ENCODE measurements around the gene KCNG4.

The KCNG4 gene

GRCh38 chr16:84199097-84199496 is 40.7 kb downstream of the KCNG4 start:
- no peaks in the 10 kb centered on the region for H3K9me3 ChIP-seq (ENCODE audit: insufficient read depth, low read depth, low read length)
- H3K4me1 ChIP-seq (ENCODE audit: insufficient read depth, low read length, poor library complexity, severe bottlenecking), result no peaks in the 10 kb centered on the region
- no peaks in the 10 kb centered on the region for H3F3A ChIP-seq (ENCODE audit: low read depth)
- H3K4me2 ChIP-seq (ENCODE audit: low read depth, low read length, poor library complexity, severe bottlenecking), result no peak overlapping the region
- no peaks in the 10 kb centered on the region for H3K79me2 ChIP-seq (ENCODE audit: insufficient read depth, low read length)
- no peak overlapping the region for H3K4me3 ChIP-seq (ENCODE audit: low read length, poor library complexity, severe bottlenecking)
- H3K36me3 ChIP-seq (ENCODE audit: insufficient read depth, low read length), result no peaks in the 10 kb centered on the region
- no peaks in the 10 kb centered on the region for H3K27me3 ChIP-seq (ENCODE audit: insufficient read depth, low read length, poor library complexity, severe bottlenecking)
- TF ChIP-seq EZH2phosphoT487 (IDR thresholded peaks at IDR 0.05; ENCODE audit: borderline replicate concordance), result no peak
- TF ChIP-seq, protein P1, sequence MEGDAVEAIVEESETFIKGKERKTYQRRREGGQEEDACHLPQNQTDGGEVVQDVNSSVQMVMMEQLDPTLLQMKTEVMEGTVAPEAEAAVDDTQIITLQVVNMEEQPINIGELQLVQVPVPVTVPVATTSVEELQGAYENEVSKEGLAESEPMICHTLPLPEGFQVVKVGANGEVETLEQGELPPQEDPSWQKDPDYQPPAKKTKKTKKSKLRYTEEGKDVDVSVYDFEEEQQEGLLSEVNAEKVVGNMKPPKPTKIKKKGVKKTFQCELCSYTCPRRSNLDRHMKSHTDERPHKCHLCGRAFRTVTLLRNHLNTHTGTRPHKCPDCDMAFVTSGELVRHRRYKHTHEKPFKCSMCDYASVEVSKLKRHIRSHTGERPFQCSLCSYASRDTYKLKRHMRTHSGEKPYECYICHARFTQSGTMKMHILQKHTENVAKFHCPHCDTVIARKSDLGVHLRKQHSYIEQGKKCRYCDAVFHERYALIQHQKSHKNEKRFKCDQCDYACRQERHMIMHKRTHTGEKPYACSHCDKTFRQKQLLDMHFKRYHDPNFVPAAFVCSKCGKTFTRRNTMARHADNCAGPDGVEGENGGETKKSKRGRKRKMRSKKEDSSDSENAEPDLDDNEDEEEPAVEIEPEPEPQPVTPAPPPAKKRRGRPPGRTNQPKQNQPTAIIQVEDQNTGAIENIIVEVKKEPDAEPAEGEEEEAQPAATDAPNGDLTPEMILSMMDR (conservative IDR thresholded peaks at IDR 0.05; ENCODE audit: low read length), result no peak
- H3K9ac ChIP-seq (ENCODE audit: low read depth, low read length, poor library complexity, severe bottlenecking), result no peak overlapping the region
- no peaks in the 10 kb centered on the region for H3K9me2 ChIP-seq (replicated peaks; ENCODE audit: low read depth, low read length)
- H4K20me1 ChIP-seq (ENCODE audit: insufficient read depth, low read length, poor library complexity, severe bottlenecking), result no peaks in the 10 kb centered on the region
- H2AFZ ChIP-seq (ENCODE audit: low read length), result no peak overlapping the region

- no peaks in the 10 kb centered on the region for H3F3A ChIP-seq (ENCODE audit: low read depth)
- no peak overlapping the region for H2AFZ ChIP-seq (ENCODE audit: low read length)
- H3K36me3 ChIP-seq (ENCODE audit: insufficient read depth, low read length), result no peaks in the 10 kb centered on the region
- no peaks in the 10 kb centered on the region for H3K9me2 ChIP-seq (replicated peaks; ENCODE audit: low read depth, low read length)
- H3K9ac ChIP-seq (ENCODE audit: low read depth, low read length, poor library complexity, severe bottlenecking), result no peak overlapping the region
- no peaks in the 10 kb centered on the region for H3K9me3 ChIP-seq (ENCODE audit: insufficient read depth, low read depth, low read length)
- no peaks in the 10 kb centered on the region for H3K4me1 ChIP-seq (ENCODE audit: insufficient read depth, low read length, poor library complexity, severe bottlenecking)
- H3K79me2 ChIP-seq (ENCODE audit: insufficient read depth, low read length), result no peaks in the 10 kb centered on the region
- H3K4me2 ChIP-seq (ENCODE audit: low read depth, low read length, poor library complexity, severe bottlenecking), result no peak overlapping the region
- H4K20me1 ChIP-seq (ENCODE audit: insufficient read depth, low read length, poor library complexity, severe bottlenecking), result no peaks in the 10 kb centered on the region
- TF ChIP-seq, protein P1 (conservative IDR thresholded peaks at IDR 0.05; ENCODE audit: low read length), result no peak
- no peak for TF ChIP-seq EZH2phosphoT487 (IDR thresholded peaks at IDR 0.05; ENCODE audit: borderline replicate concordance)
- no peaks in the 10 kb centered on the region for H3K27me3 ChIP-seq (ENCODE audit: insufficient read depth, low read length, poor library complexity, severe bottlenecking)
- H3K4me3 ChIP-seq (ENCODE audit: low read length, poor library complexity, severe bottlenecking), result no peak overlapping the region
Observed at GRCh38 chr16:84198401-84198800, 41.4 kb downstream of the KCNG4 start.

GRCh38 chr16:84197466-84198128 is 42.2 kb downstream of the KCNG4 start:
- no peak overlapping the region for H3K4me2 ChIP-seq (ENCODE audit: low read depth, low read length, poor library complexity, severe bottlenecking)
- no peaks in the 10 kb centered on the region for H3K9me3 ChIP-seq (ENCODE audit: insufficient read depth, low read depth, low read length)
- TF ChIP-seq EZH2phosphoT487 (IDR thresholded peaks at IDR 0.05; ENCODE audit: borderline replicate concordance), result no peak
- TF ChIP-seq, protein P1 (conservative IDR thresholded peaks at IDR 0.05; ENCODE audit: low read length), result no peak
- no peaks in the 10 kb centered on the region for H3K9me2 ChIP-seq (replicated peaks; ENCODE audit: low read depth, low read length)
- no peaks in the 10 kb centered on the region for H3K36me3 ChIP-seq (ENCODE audit: insufficient read depth, low read length)
- no peak overlapping the region for H3K9ac ChIP-seq (ENCODE audit: low read depth, low read length, poor library complexity, severe bottlenecking)
- no peaks in the 10 kb centered on the region for H4K20me1 ChIP-seq (ENCODE audit: insufficient read depth, low read length, poor library complexity, severe bottlenecking)
- H3K79me2 ChIP-seq (ENCODE audit: insufficient read depth, low read length), result no peaks in the 10 kb centered on the region
- H3K4me3 ChIP-seq (ENCODE audit: low read length, poor library complexity, severe bottlenecking), result no peak overlapping the region
- H3K27me3 ChIP-seq (ENCODE audit: insufficient read depth, low read length, poor library complexity, severe bottlenecking), result no peaks in the 10 kb centered on the region
- H3K4me1 ChIP-seq (ENCODE audit: insufficient read depth, low read length, poor library complexity, severe bottlenecking), result no peaks in the 10 kb centered on the region
- no peaks in the 10 kb centered on the region for H3F3A ChIP-seq (ENCODE audit: low read depth)
- no peak overlapping the region for H2AFZ ChIP-seq (ENCODE audit: low read length)

All from Loucy (cell line).